ENCODE measurements around the gene ABCA12. TPM values are rescaled to one million over a fixed set of nuclear protein-coding genes. Genes with fewer than 3 reads are reported as not detected.

ABCA12 gene
- total and polyA plus RNA-seq, 9 of the 15 experiments (the other 6 are each of a cell fraction or from before 2014, with no cell fraction given), result 0.02 to 0.03 TPM; not detected in 7

GRCh38 chr2:215119847-215120246 lies 18.6 kb downstream of the ABCA12 start:
- 43% methylated on average over 2 of the region's 2 CpGs for WGBS (ENCODE audit: insufficient coverage, low coverage, missing lambda C conversion rate)
- no peaks in the 10 kb centered on the region for H3K4me1 ChIP-seq (replicated peaks in 1 of 2; ENCODE audit: control insufficient read depth in 2 of 2, insufficient read depth in 2 of 2, low read length in 2 of 2)
- FAIRE-seq (no peak), DNase-seq (ENCODE audit: extremely low read depth in 1 of 4, low spot score in 3 of 4) (no peak), ATAC-seq (no peak)
- intact Hi-C loops (cut with micrococcal nuclease), result no loop called here
- ChIA-PET POLR2A (no interaction called here), CTCF (ENCODE audit: low intra/inter-chr PET ratio) (no interaction called here)
- H4K20me1 ChIP-seq (replicated peaks; ENCODE audit: control insufficient read depth, insufficient read depth, low read length), result no peaks in the 10 kb centered on the region
- H2AFZ ChIP-seq (ENCODE audit: low read depth, low read length), result no peak overlapping the region
- H3K9me3 ChIP-seq (replicated peaks; ENCODE audit: control insufficient read depth, insufficient read depth, low read depth, low read length), result no peaks in the 10 kb centered on the region
- no peaks in the 10 kb centered on the region for H3K79me2 ChIP-seq (ENCODE audit: control insufficient read depth, insufficient read depth, low read length)
- no peak for TF ChIP-seq ZNF347 (CRISPR knock-in tag; IDR thresholded peaks at IDR 0.05; ENCODE audit: low read depth)
- TF ChIP-seq ETV5 (CRISPR knock-in tag; IDR thresholded peaks at IDR 0.05; ENCODE audit: low read depth), result no peak
- no peak for TF ChIP-seq JUND (IDR thresholded peaks at IDR 0.05; ENCODE audit: borderline replicate concordance, low read depth, low read length)
- TF ChIP-seq JUND (tag; IDR thresholded peaks at IDR 0.05; ENCODE audit: borderline replicate concordance, low read depth, low read length), result no peak
- TF ChIP-seq MYBL2 (IDR thresholded peaks at IDR 0.05; ENCODE audit: low read depth), result no peak
- TF ChIP-seq MYBL2 (CRISPR knock-in tag; IDR thresholded peaks at IDR 0.05; ENCODE audit: borderline replicate concordance), result no peak
- TF ChIP-seq LARP7 (IDR thresholded peaks at IDR 0.05), result no peak
- TF ChIP-seq ZNF217 (CRISPR knock-in tag; IDR thresholded peaks at IDR 0.05), result no peak
- no peak for TF ChIP-seq U2AF2 (optimal IDR thresholded peaks at IDR 0.05; ENCODE audit: low read depth, low read length)
- no peak for TF ChIP-seq POLR2B (IDR thresholded peaks at IDR 0.05; ENCODE audit: low read depth, partially characterized antibody)
- no peak for TF ChIP-seq POU5F1 (IDR thresholded peaks at IDR 0.05; ENCODE audit: borderline replicate concordance, low read depth, low read length, partially characterized antibody)
- TF ChIP-seq RBM25 (IDR thresholded peaks at IDR 0.05; ENCODE audit: low read depth, low read length, severe bottlenecking), result peak; percentile 27
- TF ChIP-seq ZNF146 (CRISPR knock-in tag; IDR thresholded peaks at IDR 0.05; ENCODE audit: unreplicated experiment), result peak; percentile 82
- no peak for TF ChIP-seq HNRNPLL (IDR thresholded peaks at IDR 0.05; ENCODE audit: low read depth, low read length, poor library complexity, severe bottlenecking)
- TF ChIP-seq JUNB (CRISPR knock-in tag; conservative IDR thresholded peaks at IDR 0.05), result no peak
- no peak for TF ChIP-seq GMEB1 (CRISPR knock-in tag; IDR thresholded peaks at IDR 0.05)
- TF ChIP-seq PTRF (tag; IDR thresholded peaks at IDR 0.05), result no peak
- H3K9ac ChIP-seq (ENCODE audit: insufficient read depth in 1 of 2, low read depth in 2 of 2, low read length in 2 of 2), result no peak overlapping the region
- H3K4me2 ChIP-seq (ENCODE audit: insufficient read depth, low read length), result no peak overlapping the region
- H3K4me3 ChIP-seq, result no peak overlapping the region
- no peaks in the 10 kb centered on the region for H3K27me3 ChIP-seq (ENCODE audit: control insufficient read depth in 2 of 2, insufficient read depth in 2 of 2, low read length in 2 of 2)
- BruUV-seq (replicated peaks), result no TSS peak
- no peaks in the 10 kb centered on the region for H3K36me3 ChIP-seq (ENCODE audit: control insufficient read depth, insufficient read depth, low read length)
- H3K27ac ChIP-seq (ENCODE audit: extremely low read depth, low read depth, low read length), result no peak overlapping the region
- H3K9me1 ChIP-seq (ENCODE audit: control insufficient read depth, insufficient read depth, low read length), result no peaks in the 10 kb centered on the region
- in situ Hi-C loops (cut with MboI), result no loop called here
